ENCODE results near the gene SREBF1. TPM values are rescaled to one million over a fixed set of nuclear protein-coding genes. Genes with fewer than 3 reads are reported as not detected.

Gene SREBF1
- total and polyA plus RNA-seq, 10 of the 15 experiments (the other 5 are each of a cell fraction or from before 2014, with no cell fraction given) = 1.4 to 84.6 (median 20.4) TPM

DNA sequence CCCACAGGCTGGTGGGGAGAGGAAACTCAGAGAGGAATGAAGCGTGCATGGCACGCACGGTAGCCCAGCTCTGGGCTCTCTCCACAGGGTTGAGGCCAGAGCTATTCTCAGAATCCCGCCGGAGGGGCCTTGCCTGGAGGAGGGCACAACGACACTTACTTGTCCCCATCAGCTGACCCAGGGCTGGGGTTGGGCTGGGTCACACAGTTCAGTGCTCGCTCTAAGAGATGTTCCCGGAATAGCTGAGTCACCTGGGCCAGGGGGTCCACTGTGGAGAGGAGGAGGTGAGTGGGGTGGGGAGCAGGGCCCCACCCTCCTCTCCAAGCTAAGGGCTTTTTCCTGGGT, 21.8 kb downstream of the SREBF1 start:
- Histone ChIP-seq H3K4me3 (no peak overlapping the region), H3K27ac (ENCODE audit: control insufficient read depth, insufficient read depth) (no peak overlapping the region), H4K20me1 (ENCODE audit: control insufficient read depth, insufficient read depth) (no peaks in the 10 kb centered on the region), H3K4me1 (ENCODE audit: control insufficient read depth, insufficient read depth, low read length) (peaks cover 14% of the 10 kb centered on the region), H3K79me2 (ENCODE audit: control insufficient read depth, insufficient read depth, low read length) (no peaks in the 10 kb centered on the region), H3K27me3 (replicated peaks in 1 of 2; ENCODE audit: control insufficient read depth in 2 of 2, insufficient read depth in 2 of 2, low read length in 1 of 2) (no peaks in the 10 kb centered on the region), H3K9me3 (replicated peaks; ENCODE audit: control insufficient read depth, insufficient read depth, low read length) (no peaks in the 10 kb centered on the region), H3K9ac (ENCODE audit: control insufficient read depth, insufficient read depth, low read length) (no peak overlapping the region), H3K36me3 (ENCODE audit: control insufficient read depth in 2 of 2, insufficient read depth in 2 of 2, low read length in 1 of 2) (peaks cover 8 to 40% of the 10 kb centered on the region in 2 experiments; a peak in 3 of 4 replicates), H3K4me2 (ENCODE audit: control insufficient read depth, insufficient read depth) (no peak overlapping the region), H2AFZ (ENCODE audit: control insufficient read depth, low read depth, low read length) (no peak overlapping the region)
- BruUV-seq (replicated peaks) = no TSS peak
- no peak for ATAC-seq
- 94% methylated on average over 6 of the region's 8 CpGs for WGBS (ENCODE audit: insufficient coverage, insufficient replicate concordance, low lambda C conversion rate, missing lambda C conversion rate)
- TF ChIP-seq PAX5 (IDR thresholded peaks at IDR 0.05; ENCODE audit: borderline replicate concordance, low read depth, low read length) (no peak), CHD1 (IDR thresholded peaks at IDR 0.05; ENCODE audit: low read depth, low read length) (no peak)
- SMC1A ChIA-PET (ENCODE audit: uncharacterized antibody, unreplicated experiment) = interaction anchor here (1.0 kb wide), 1 partner anchor 18 kb away, joined by 4 read pairs; no protein-coding TSS in a partner anchor
- CTCF ChIA-PET = interaction anchor here (5.3 kb wide), 1 partner anchor 42 kb away, joined by 86 read pairs; no protein-coding TSS in a partner anchor
- in situ Hi-C loops (cut with MboI) = no loop called here
- RAD21 ChIA-PET (ENCODE audit: unreplicated experiment) = interaction anchor here (0.8 kb wide), 1 partner anchor 21 kb away, joined by 4 read pairs; the partner anchor contains the start of gene SREBF1
- intact Hi-C loops (cut with micrococcal nuclease; ENCODE audit: unreplicated experiment) = no loop called here
- POLR2A ChIA-PET = interaction anchor here (0.5 to 1.0 kb wide), 3 partner anchors 21 to 91 kb away, joined by 3 to 5 read pairs (median 3); partner anchors contain the start of gene SREBF1
- no peak for DNase-seq (ENCODE audit: low read depth, low spot score)
- FAIRE-seq = no peak

DNA sequence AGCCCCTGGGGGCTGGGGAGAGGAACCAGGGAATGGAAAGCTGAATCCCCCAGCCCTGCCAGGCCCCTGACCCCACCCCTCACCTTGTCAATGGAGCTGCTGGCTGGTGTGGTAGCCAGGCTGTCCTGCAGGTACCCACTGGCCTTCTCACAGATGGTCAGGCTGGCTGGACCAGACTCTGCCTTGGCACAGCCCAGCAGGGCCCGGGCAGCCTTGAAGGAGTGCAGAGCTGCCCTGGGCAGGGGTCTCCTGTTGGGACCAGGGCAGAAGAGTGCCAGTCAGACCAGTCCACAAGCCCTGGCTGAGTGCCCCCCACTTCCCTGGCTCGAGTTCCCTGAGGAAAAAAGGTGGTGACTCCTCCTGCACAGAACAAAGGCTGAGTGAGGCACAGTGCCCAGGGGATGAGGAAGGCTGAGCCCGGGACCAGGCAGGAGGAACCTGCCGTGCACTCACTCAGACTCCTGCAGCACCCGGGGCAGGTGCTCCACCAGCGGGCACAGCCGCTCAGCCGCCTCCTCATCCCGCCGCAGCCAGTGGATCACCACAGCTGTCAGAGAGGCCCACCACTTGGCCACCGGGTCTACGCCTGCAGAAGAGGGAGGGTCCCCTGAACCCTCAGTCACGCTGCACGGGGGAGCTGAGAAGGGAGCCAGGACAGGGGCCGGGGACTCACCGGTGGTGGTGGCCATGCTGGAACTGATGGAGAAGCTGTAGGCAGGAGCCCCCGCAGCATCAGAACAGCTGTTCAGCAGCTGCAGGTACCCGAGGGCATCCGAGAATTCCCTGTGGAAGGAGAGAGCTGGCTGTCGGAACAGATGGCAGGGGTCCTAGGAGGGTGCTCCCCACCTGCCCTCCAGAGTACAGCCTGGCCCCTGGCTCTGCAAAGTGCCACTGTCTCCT, 22.4 kb downstream of the SREBF1 start:
- Histone ChIP-seq H2AFZ (ENCODE audit: control insufficient read depth, low read depth, low read length) (no peak overlapping the region), H3K27me3 (replicated peaks in 1 of 2; ENCODE audit: control insufficient read depth in 2 of 2, insufficient read depth in 2 of 2, low read length in 1 of 2) (no peaks in the 10 kb centered on the region), H3K27ac (ENCODE audit: control insufficient read depth, insufficient read depth) (no peak overlapping the region), H3K36me3 (ENCODE audit: control insufficient read depth in 2 of 2, insufficient read depth in 2 of 2, low read length in 1 of 2) (peaks cover 8 to 40% of the 10 kb centered on the region in 2 experiments; a peak in 3 of 4 replicates), H3K4me2 (ENCODE audit: control insufficient read depth, insufficient read depth) (no peak overlapping the region), H3K79me2 (ENCODE audit: control insufficient read depth, insufficient read depth, low read length) (no peaks in the 10 kb centered on the region), H4K20me1 (ENCODE audit: control insufficient read depth, insufficient read depth) (no peaks in the 10 kb centered on the region), H3K4me1 (ENCODE audit: control insufficient read depth, insufficient read depth, low read length) (peaks cover 8% of the 10 kb centered on the region), H3K9ac (ENCODE audit: control insufficient read depth, insufficient read depth, low read length) (no peak overlapping the region), H3K9me3 (replicated peaks; ENCODE audit: control insufficient read depth, insufficient read depth, low read length) (no peaks in the 10 kb centered on the region), H3K4me3 (no peak overlapping the region)
- intact Hi-C loops (cut with micrococcal nuclease; ENCODE audit: unreplicated experiment) (no loop called here), in situ Hi-C loops (cut with MboI) (loop anchor here (5.0 kb wide), 2 partner anchors 48 to 108 kb away; no protein-coding TSS in a partner anchor)
- POLR2A ChIA-PET = interaction anchor here (0.5 to 1.0 kb wide), 3 partner anchors 22 to 90 kb away, joined by 3 to 5 read pairs (median 3); partner anchors contain the start of gene SREBF1
- TF ChIP-seq DPF2 (IDR thresholded peaks at IDR 0.05) (no peak), POLR2A (IDR thresholded peaks at IDR 0.05; ENCODE audit: low read depth, low read length) (0 out of 2 replicates have a peak, but pooled peaks have one; percentile 38)
- FAIRE-seq (no peak), DNase-seq (ENCODE audit: low read depth, low spot score) (no peak), ATAC-seq (no peak)
- WGBS (ENCODE audit: insufficient coverage, insufficient replicate concordance, low lambda C conversion rate, missing lambda C conversion rate) = 83% methylated on average over 20 of the region's 20 CpGs
- BruUV-seq (replicated peaks) = no TSS peak
- RAD21 ChIA-PET (ENCODE audit: unreplicated experiment) = interaction anchor here (0.8 to 1.0 kb wide), 2 partner anchors 22 to 46 kb away, joined by 3 to 4 read pairs; partner anchors contain the start of gene SREBF1
- CTCF ChIA-PET = interaction anchor here (5.3 kb wide), 1 partner anchor 43 kb away, joined by 86 read pairs; no protein-coding TSS in a partner anchor
- SMC1A ChIA-PET (ENCODE audit: uncharacterized antibody, unreplicated experiment) = interaction anchor here (1.0 kb wide), 1 partner anchor 19 kb away, joined by 4 read pairs; no protein-coding TSS in a partner anchor

All from GM12878 (cell line).